Measurements from ENCODE around the gene C3. TPM values are rescaled to one million over a fixed set of nuclear protein-coding genes. Genes with fewer than 3 reads are reported as not detected.

C3 gene
- total RNA-seq, 4 donors from 2014 or later = 89.1 to 548 (median 264) TPM

- Histone ChIP-seq H3K36me3 (no peaks in the 10 kb centered on the region), H3K27me3 (no peaks in the 10 kb centered on the region), H3K4me3 (no peak overlapping the region), H3K4me1 (no peaks in the 10 kb centered on the region), H3K9me3 (no peaks in the 10 kb centered on the region), H3K27ac (no peak overlapping the region)
- no peak for TF ChIP-seq POLR2A (IDR thresholded peaks at IDR 0.05)
- TF ChIP-seq, protein P1, sequence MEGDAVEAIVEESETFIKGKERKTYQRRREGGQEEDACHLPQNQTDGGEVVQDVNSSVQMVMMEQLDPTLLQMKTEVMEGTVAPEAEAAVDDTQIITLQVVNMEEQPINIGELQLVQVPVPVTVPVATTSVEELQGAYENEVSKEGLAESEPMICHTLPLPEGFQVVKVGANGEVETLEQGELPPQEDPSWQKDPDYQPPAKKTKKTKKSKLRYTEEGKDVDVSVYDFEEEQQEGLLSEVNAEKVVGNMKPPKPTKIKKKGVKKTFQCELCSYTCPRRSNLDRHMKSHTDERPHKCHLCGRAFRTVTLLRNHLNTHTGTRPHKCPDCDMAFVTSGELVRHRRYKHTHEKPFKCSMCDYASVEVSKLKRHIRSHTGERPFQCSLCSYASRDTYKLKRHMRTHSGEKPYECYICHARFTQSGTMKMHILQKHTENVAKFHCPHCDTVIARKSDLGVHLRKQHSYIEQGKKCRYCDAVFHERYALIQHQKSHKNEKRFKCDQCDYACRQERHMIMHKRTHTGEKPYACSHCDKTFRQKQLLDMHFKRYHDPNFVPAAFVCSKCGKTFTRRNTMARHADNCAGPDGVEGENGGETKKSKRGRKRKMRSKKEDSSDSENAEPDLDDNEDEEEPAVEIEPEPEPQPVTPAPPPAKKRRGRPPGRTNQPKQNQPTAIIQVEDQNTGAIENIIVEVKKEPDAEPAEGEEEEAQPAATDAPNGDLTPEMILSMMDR (IDR thresholded peaks at IDR 0.05) = no peak
- no peak for DNase-seq
Observed at GRCh38 chr19:6712692-6713670, 7.5 kb downstream of the C3 start.

DNA sequence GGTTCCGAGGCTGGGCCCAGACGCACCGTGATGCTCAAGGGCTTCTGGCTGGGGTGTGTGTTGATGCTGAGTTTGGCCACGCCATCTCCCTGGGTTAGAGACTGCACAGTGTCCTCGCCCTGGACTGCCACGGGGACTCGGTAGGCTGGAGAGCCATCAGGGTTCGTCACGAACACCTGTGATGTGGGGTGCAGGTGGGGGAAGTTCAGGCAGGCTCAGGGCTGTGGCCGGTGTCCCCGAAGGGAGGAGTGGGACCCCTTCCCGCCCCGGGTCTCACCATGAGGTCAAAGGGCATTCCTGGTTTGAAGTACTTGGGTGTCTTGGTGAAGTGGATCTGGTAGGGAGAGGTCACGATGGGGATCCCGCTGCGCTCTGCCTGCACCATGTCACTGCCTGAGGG is 8.2 kb downstream of the C3 start:
- Histone ChIP-seq H3K9me3 (no peaks in the 10 kb centered on the region), H3K27ac (no peak overlapping the region), H3K36me3 (no peaks in the 10 kb centered on the region), H3K27me3 (no peaks in the 10 kb centered on the region), H3K4me1 (no peaks in the 10 kb centered on the region), H3K4me3 (no peak overlapping the region)
- no peak for DNase-seq
- no peak for TF ChIP-seq POLR2A (IDR thresholded peaks at IDR 0.05)
- TF ChIP-seq, protein P1 (IDR thresholded peaks at IDR 0.05) = no peak

- Histone ChIP-seq H3K27ac (no peak overlapping the region), H3K4me1 (no peaks in the 10 kb centered on the region), H3K9me3 (no peaks in the 10 kb centered on the region), H3K4me3 (no peak overlapping the region), H3K27me3 (no peaks in the 10 kb centered on the region), H3K36me3 (no peaks in the 10 kb centered on the region)
- no peak for DNase-seq
- TF ChIP-seq POLR2A (IDR thresholded peaks at IDR 0.05) = no peak
- TF ChIP-seq, protein P1 (IDR thresholded peaks at IDR 0.05) = no peak
Observed at GRCh38 chr19:6711605-6712004, 8.8 kb downstream of the C3 start.

DNA sequence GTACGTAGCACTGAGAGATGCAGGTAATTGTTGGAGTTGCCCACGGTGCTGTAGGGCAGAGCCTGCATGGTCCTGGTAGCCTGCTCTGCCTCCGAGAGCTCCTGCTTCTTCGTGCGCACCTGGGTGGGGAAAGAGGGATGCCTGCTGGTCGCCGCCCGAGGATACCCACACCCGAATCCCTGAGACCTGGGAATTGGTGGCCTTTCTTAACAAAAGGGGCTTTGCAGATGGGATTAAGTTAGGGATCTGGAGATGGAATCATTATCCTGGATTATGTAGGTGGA is 9.4 kb downstream of the C3 start:
- no peak overlapping the region for H3K4me3 ChIP-seq
- H3K36me3 ChIP-seq = no peaks in the 10 kb centered on the region
- no peak for DNase-seq
- TF ChIP-seq, protein P1 (IDR thresholded peaks at IDR 0.05) = no peak
- no peak for TF ChIP-seq POLR2A (IDR thresholded peaks at IDR 0.05)
- no peaks in the 10 kb centered on the region for H3K27me3 ChIP-seq
- H3K9me3 ChIP-seq = no peaks in the 10 kb centered on the region
- no peak overlapping the region for H3K27ac ChIP-seq
- no peaks in the 10 kb centered on the region for H3K4me1 ChIP-seq

- no peak for TF ChIP-seq POLR2A (IDR thresholded peaks at IDR 0.05)
- TF ChIP-seq, protein P1 (IDR thresholded peaks at IDR 0.05) = no peak
- no peaks in the 10 kb centered on the region for H3K36me3 ChIP-seq
- no peak overlapping the region for H3K27ac ChIP-seq
- no peaks in the 10 kb centered on the region for H3K9me3 ChIP-seq
- no peak for DNase-seq
- no peak overlapping the region for H3K4me3 ChIP-seq
- no peaks in the 10 kb centered on the region for H3K27me3 ChIP-seq
- no peaks in the 10 kb centered on the region for H3K4me1 ChIP-seq
Observed at GRCh38 chr19:6710273-6711077, 10.0 kb downstream of the C3 start.

Measured in Peyer's patch (tissue), 4 donors.